Ramos (cell line): Measurements from ENCODE around the gene MLLT10.
"Not testable (repeated sequence)": the region's sequence is repeated elsewhere in the genome, so short reads cannot be mapped to it uniquely, and the experiment has no call there.

ENCODE experiments used
- in situ Hi-C: fragments of 300-500 bp; cut with MboI; formaldehyde crosslinking; loops from one replicate; pipeline ENCODE4 v1.14.3; 2022; ENCODE audit warnings: low sequenced_read_pairs; ENCODE audit not compliant: unreplicated experiment

The MLLT10 gene

DNA sequence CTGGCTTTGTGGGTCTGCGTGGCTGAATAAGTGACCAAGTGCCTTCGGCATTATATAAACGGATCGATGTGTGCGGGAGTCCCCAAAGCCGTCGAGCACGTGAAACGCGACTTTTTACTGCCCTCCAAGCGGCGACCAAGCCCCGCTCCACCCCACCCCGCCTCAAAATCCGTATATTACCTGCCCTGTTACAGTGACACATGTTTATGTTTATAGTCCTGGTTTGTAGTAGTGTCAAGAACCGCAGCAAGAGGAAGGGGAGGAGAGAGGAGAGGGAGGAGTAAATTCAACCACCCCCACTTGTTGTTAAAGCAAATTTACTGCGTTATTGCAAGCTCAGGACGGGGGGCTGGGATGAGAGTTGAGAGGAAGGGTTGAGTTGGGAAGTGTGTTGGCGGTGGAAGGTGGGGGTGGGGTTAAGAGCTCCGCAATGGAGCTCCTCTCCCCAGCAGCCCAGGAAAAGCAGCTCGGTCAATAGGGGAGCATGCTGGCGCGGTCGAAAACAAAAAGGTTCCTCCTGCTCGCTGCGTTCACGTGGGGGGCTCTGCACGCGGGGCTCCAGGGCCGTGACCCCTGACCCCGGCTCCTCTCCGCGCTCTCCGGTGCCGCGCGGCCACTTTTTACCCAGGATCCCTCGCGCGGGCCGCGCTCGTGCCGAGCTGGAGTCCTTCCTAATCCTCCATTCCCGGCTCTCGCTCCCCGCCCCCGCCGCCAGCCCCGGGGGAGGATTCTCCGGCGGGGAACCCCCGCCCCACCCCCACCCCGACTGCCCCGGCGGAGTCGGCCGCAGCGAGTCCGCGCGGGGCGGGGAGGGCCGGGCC, 8.5 kb upstream of the MLLT10 start, which contains the start of gene SKIDA1:
Gene SKIDA1 (minus strand): TSS at position 316 of the 821 bp plus-strand sequence. CDS start 7,860 bp downstream, outside the sequence.
- in situ Hi-C loops = no loop called here

DNA sequence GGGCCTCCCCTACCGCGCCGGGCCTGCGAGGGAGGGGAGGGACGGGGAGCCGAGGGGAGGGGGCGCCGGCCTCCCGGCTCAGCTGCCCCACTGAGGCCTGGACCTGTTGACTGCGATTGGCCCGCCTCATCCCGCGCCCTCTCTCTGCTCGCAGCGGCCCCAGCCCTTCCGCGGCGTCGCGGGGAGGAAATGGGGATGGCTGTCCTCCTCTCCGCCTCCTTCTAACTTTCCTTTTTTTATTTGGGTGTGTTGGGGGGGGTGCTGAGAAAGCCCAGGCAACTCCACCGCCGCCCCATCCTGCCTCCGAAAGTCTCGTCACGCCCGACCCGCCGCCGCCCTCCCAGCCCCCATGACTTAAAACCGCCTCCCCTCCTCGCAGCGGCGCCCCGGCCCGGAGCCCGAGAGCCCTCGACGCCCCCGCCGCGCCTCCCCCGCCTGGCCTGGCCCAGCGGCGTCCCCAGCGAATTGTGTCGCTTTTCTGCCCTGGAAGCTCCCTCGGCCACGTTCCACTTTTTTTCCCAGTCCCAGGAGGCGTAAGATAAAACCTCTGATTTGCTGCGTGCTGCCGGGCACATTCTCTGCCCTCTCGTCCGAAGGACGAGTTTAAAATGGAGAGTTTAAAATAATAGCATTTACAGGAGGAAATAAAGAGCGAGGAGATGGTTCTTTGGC, 7.7 kb upstream of the MLLT10 start:
- in situ Hi-C loops = no loop called here

GRCh38 chr10:21526860-21527597, 7.0 kb upstream of the MLLT10 start:
- in situ Hi-C loops = no loop called here

DNA sequence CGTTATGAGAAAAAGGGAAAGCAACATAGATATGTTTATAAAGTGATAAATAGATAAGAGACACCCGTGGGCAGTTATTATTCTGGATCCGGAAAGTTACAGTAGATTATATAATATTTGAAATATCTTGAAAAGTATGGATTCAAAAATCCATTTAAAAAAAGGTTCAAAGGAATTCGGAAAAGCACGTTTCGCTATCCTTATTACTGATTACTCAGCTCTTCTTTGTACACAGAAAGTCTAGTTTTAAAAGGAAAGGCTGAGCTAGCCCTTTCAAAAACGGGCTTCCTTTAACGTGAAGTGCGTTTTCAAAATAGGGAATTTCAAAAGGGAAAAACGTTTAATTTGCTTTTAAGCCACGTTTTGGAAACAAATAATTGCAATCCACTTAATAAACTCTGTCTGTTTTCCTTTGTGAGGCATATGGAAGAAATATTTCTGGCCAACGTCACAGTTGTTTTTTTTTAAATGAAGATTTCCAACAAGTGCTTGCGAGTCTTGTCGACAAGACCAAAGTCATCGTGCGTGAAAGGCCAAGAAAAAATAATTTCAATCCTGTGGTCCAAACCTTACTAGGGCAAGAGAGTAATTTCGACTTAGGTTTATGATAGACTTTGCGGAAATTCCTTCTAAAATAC, 6.3 kb upstream of the MLLT10 start:
- in situ Hi-C loops = no loop called here

DNA sequence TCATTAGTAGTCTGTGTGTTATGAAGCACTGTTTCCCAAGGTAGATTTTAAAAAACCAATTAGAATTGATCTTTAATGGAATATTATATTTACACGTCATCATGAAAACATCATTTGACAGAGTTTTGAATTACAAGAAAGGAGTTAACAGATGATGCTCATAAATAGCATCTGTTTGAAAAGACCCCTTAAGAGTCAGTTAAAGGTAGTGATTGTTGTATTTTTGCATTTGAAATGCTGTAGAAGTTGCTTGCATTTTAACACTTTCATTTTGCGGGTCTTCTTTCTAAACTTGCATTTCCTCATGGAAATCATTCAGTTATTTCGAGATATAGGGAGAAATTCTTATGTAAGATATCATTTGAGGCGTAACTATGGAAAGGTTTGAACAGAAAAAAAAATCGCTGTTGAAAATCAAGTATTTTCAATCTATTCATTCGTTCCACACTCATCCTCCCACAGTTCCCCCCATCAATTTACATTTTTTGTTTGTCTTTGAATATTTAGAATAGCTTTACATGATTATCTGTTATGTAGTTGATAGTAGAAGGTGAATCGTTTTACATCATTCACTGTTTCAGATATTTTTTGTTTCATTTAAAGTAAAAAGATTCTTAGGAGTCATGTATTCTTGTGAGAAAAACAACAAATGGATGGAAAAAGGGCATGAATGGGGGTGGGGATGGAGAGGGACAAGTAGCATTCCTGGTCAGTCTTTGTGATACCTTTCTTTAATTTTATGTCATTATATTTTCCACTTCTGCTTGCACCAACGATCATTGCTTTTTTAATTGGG, 5.6 kb upstream of the MLLT10 start:
- in situ Hi-C loops = no loop called here

DNA sequence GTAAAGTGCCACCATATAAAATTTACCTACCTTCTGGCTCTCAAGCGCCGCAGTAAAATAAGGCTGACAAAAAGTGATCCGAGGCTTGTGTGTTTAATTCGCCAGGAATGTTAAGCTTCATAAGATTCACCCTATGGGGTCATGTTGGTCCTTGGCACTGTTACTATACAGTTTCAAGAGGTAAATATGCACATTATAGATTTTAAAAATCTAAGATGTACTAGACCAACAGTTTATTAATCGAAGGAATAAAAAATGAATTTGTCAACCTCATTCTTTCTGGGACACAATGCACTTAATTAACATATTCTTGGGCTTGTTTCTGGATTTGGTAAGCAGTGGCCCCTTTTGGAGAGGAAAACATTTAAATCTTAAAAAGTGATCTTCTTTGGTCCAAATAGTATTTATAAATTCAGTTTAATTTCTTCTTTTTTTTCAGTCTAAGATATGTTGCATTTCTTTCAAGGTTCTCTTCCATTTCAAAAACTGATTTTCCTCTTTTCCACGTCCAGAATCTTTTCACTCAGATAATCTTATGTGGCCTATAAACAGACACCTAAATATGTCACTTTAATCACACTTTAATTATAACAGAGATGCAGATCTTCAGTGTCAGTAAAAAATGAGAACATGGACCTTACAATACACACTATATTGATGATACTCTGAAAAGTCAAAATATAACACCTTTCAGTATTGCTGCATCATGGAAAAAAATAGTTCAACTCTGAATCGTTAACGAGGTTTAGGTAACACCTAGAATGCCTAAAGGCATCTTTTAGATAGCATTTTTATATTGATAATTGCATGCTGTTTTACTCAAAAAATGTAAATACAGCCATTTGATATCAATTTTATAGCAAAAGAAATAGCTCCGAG, 4.8 kb upstream of the MLLT10 start:
- in situ Hi-C loops = no loop called here

- in situ Hi-C loops = no loop called here
Observed at GRCh38 chr10:21530168-21530567, 3.9 kb upstream of the MLLT10 start.

GRCh38 chr10:21530641-21531040, 3.4 kb upstream of the MLLT10 start:
- in situ Hi-C loops = no loop called here

GRCh38 chr10:21531164-21531563, 2.9 kb upstream of the MLLT10 start:
- in situ Hi-C loops = no loop called here

DNA sequence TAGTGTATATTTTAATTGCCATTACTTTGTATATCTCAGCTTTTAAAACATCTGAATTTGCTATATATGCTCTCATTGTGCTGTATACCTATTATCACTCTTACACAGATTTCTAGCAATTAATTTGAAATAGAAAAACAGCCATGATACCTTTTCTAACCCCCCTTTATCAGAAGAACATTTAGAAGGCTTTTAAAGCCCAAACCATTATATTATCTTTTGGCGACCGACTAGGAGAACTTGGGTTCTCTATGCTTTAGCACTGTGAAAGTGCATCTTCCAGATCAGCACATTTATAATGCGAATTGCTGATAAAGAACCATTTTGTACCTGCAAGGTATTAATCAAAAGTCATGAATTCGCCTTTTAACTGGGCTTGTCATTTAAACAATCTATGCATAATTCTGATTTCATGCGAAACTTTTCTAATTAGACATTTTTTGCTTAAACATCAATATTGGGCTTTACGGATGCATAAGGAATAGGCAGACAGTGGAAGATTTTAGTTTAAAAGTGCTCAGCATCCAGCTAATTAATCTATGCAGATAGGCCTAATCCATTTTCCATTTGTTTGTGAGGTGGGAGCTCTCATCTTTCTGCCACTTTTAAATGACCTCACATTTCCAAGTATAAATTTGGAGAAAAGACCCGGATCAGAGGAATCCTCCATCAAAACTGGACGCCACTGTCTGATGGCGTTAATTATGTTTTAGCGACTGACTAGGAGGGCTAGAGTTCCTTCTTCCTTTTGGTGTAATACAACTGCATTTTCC, 1.2 kb upstream of the MLLT10 start:
- in situ Hi-C loops = no loop called here

- in situ Hi-C loops = no loop called here
Observed at GRCh38 chr10:21534280-21534586, 201 bp downstream of the MLLT10 start.

DNA sequence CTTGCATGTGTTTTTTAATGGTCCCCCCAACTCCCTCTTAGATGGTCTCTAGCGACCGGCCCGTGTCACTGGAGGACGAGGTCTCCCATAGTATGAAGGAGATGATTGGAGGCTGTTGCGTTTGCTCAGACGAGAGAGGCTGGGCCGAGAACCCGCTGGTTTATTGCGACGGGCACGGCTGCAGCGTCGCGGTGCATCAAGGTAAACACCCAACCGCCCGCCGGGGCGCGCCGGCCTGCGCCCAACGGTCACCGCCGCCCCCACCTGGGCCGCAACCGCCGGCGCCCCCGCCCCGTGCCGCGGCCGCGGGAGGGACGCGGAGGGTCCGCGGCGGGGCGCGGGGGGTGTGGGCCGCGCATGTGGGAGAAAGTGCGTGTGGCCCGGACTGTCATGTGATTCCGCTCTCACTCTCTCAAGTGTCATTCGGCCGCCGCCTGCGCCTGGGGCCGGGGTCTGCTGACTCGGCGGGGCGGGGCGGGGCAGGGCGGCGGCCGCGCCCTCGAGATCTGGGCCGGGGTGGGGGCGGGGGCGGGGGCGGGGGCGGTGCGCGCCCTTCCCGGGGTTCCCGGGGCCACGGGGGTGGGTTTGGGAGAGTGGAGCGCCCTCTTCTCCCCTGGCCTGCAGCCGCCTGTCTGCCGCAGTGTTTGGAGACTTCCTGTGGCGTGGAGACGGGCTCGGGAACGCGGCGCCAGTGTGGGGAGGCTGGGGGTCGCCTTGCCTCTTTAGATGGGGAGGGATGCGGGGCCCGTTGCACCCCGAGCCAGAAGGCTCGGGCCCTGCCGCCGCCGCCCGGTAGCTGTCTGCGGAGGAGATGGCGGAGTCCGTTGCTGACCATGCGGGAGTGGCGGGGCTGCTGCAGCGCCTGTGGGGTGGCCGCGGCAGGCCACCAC, 817 bp downstream of the MLLT10 start:
- in situ Hi-C loops = no loop called here

- in situ Hi-C loops = no loop called here
Observed at GRCh38 chr10:21535494-21535965, 1.5 kb downstream of the MLLT10 start.

DNA sequence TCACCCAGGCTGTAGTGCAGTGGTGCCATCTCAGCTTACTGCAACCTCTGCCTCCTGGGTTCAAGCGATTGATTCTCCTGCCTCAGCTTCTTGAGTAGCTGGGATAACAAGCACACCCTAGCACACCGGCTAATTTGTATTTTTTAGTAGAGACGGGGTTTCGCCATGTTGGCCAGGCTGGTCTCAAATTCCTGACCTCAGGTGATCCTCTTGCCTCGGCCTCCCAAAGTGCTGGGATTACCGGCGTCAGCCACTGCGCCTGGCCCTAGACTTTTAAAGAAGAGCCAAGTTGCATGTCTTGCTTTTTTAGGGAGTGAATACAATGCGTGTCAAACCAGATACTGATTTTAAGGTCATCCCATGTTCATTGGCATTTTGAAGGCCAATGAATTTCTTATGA, 1.9 kb downstream of the MLLT10 start:
- in situ Hi-C loops = not testable (repeated sequence)

DNA sequence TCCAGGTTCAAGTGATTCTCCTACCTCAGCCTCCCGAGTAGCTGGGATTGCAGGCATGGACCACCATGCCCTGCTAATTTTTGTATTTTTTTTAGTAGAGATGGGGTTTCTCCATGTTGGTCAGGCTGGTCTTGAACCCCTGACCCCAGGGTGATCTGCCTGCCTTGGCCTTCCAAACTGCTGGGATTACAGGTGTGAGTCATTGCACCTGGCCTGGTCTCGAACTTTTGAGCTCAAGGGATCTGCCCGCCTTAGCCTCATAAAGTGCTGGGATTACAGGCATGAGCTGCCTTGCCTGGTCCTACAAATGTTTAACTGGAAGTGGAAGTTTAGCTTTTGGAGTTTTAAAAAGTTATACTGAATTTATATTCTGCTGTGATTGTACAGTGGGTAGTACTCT, 2.8 kb downstream of the MLLT10 start:
- in situ Hi-C loops = no loop called here

- in situ Hi-C loops = not testable (repeated sequence)
Observed at GRCh38 chr10:21540701-21541100, 6.7 kb downstream of the MLLT10 start.

DNA sequence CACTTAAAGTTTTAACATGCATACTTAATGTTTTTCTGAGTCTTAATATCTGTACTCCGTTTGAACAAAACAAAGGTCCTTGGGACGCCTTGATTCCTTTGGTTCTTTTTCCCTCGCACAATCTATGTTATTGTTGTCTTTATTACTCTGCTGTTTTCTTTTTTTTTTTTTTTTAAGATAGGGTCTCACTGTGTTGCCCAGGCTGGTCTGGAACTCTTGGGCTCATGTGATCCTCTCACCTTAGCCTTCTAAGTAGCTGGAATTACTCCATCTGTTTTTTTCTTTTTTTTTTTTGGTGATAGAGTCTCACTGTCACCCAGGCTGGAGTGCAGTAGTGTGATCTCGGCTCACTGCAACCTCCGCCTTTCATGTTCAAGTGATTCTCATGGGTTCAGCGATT, 13.2 kb downstream of the MLLT10 start:
- in situ Hi-C loops = no loop called here
